OCI-LY1 (cell line): ENCODE data around the gene CRB3.

Source experiments
- EZH2 ChIP-seq: fragments of 200-600 bp; sonication (generic), shearing (Covaris generic); IDR thresholded peaks from 2 replicates; pipeline ENCODE4 v1.8.0; 2017; ENCODE audit warnings: borderline replicate concordance, mixed run types, mild to moderate bottlenecking, antibody characterized with exemption, low read length, moderate library complexity, mixed read lengths
- TF ChIP-seq, protein P1 (sequence below): fragments of 200-600 bp; sonication (generic), shearing (Covaris generic); IDR thresholded peaks from 2 replicates; pipeline ENCODE4 v1.5.1; 2017; ENCODE audit warnings: mild to moderate bottlenecking, antibody characterized with exemption, low read length, moderate library complexity, mixed read lengths

DNA sequence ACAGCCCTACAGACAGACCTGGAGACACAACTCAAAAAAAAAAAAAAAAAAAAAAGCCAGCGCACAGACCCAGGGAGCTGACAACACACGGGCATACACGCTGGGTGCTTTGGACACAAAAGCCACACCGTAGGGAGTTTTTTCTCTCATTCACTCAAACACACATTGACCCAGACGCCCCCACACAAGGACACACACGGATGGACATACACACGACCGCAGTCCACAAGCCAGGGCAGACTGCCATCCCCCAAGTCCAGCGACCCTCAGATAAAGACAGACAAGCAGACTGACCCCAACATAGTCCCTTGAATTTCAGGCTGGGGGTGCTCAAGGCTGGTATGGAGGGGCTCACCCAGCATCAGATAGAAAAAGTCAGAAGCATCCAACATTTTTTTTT, 50.0 kb downstream of the CRB3 start:
- TF ChIP-seq, protein P1, sequence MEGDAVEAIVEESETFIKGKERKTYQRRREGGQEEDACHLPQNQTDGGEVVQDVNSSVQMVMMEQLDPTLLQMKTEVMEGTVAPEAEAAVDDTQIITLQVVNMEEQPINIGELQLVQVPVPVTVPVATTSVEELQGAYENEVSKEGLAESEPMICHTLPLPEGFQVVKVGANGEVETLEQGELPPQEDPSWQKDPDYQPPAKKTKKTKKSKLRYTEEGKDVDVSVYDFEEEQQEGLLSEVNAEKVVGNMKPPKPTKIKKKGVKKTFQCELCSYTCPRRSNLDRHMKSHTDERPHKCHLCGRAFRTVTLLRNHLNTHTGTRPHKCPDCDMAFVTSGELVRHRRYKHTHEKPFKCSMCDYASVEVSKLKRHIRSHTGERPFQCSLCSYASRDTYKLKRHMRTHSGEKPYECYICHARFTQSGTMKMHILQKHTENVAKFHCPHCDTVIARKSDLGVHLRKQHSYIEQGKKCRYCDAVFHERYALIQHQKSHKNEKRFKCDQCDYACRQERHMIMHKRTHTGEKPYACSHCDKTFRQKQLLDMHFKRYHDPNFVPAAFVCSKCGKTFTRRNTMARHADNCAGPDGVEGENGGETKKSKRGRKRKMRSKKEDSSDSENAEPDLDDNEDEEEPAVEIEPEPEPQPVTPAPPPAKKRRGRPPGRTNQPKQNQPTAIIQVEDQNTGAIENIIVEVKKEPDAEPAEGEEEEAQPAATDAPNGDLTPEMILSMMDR = no peak
- TF ChIP-seq EZH2 = no peak
